ENCODE results near the gene BCAS3.

DNA sequence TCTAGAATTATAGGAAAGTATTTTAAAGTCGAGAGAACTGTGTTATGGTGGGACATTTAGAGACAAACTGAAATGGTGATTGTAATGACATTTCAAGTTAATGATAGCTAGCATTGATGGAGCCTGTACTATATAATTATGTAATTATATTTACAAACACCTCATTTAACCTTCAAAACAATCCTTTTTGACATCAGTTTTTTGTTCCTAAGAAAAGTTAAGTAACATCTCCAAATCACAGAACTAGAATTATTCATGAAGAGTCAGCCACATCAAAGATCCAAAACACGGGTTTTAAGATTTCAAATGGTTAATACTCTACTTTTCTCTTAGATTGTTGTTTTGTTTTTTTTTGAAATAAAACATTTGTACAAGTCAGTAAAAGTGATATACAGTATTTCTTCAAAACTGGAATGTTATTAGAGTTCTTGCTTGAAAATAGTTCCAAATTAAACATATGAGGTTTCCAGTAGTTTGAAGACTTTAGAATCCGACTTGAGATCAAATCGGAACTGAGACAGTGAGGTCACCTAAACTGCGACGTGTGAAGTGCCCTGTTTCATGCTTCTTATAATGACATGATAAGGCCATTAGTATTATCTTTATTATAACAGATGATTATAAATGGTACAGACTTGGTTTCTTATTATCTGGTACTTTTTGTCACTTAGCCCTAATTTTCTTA, 457.0 kb downstream of the BCAS3 start:
- TF ChIP-seq, protein P1, sequence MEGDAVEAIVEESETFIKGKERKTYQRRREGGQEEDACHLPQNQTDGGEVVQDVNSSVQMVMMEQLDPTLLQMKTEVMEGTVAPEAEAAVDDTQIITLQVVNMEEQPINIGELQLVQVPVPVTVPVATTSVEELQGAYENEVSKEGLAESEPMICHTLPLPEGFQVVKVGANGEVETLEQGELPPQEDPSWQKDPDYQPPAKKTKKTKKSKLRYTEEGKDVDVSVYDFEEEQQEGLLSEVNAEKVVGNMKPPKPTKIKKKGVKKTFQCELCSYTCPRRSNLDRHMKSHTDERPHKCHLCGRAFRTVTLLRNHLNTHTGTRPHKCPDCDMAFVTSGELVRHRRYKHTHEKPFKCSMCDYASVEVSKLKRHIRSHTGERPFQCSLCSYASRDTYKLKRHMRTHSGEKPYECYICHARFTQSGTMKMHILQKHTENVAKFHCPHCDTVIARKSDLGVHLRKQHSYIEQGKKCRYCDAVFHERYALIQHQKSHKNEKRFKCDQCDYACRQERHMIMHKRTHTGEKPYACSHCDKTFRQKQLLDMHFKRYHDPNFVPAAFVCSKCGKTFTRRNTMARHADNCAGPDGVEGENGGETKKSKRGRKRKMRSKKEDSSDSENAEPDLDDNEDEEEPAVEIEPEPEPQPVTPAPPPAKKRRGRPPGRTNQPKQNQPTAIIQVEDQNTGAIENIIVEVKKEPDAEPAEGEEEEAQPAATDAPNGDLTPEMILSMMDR (IDR thresholded peaks at IDR 0.05), result no peak
- no peak for TF ChIP-seq POLR2A (IDR thresholded peaks at IDR 0.05)

Measured in heart left ventricle (tissue), 13 donors.